Osteocyte (in vitro differentiated cells): ENCODE data around the gene GNG11. TPM values are rescaled to one million over a fixed set of nuclear protein-coding genes. Genes with fewer than 3 reads are reported as not detected.

ENCODE experiments used
- DNase-seq: peaks from one replicate; pipeline ENCODE4 v3.0.0; 2021; ENCODE audit warnings: mixed read lengths; ENCODE audit not compliant: unreplicated experiment; ENCODE audit errors: extremely low spot score
- H3K27ac Mint-ChIP-seq: one replicate; pipeline ENCODE4 v1.8.0; 2021; ENCODE audit warnings: mild to moderate bottlenecking, mixed read lengths; ENCODE audit not compliant: unreplicated experiment
- H3K27me3 Mint-ChIP-seq: one replicate; pipeline ENCODE4 v1.8.0; 2021; ENCODE audit warnings: mixed read lengths; ENCODE audit not compliant: unreplicated experiment
- H3K36me3 Mint-ChIP-seq: one replicate; pipeline ENCODE4 v1.8.0; 2021; ENCODE audit warnings: mixed read lengths; ENCODE audit not compliant: unreplicated experiment
- H3K4me1 Mint-ChIP-seq: one replicate; pipeline ENCODE4 v1.8.0; 2021; ENCODE audit warnings: mixed read lengths; ENCODE audit not compliant: unreplicated experiment
- H3K4me3 Mint-ChIP-seq: one replicate; pipeline ENCODE4 v1.8.0; 2021; ENCODE audit warnings: mild to moderate bottlenecking, moderate library complexity, mixed read lengths; ENCODE audit not compliant: unreplicated experiment
- H3K9me3 Mint-ChIP-seq: one replicate; pipeline ENCODE4 v1.8.0; 2021; ENCODE audit warnings: mixed read lengths; ENCODE audit not compliant: unreplicated experiment
- CTCF ChIP-seq: fragments of 200-600 bp; sonication (generic); IDR thresholded peaks from 2 replicates; pipeline ENCODE4 v1.5.0; 2021; ENCODE audit warnings: antibody characterized with exemption, mild to moderate bottlenecking, moderate library complexity
- long read RNA-seq: library from polyadenylated mRNA; unstranded; transcript quantifications from one replicate; pipeline ENCODE4 v2.0.0, GENCODE V29; 2021
- total RNA-seq: library from RNA; stranded (reverse); gene quantifications from 2 replicates; pipeline ENCODE4 v1.2.1, GENCODE V29; 2021

The GNG11 gene
- total RNA-seq, result 49.6 and 49.7 TPM in 2 replicates
- long read RNA-seq, transcript GNG11-201 (2 exons, 3,055 nt), result major isoform, 236 of 242 reads
- long read RNA-seq, partial matches to known transcripts, result 0 of 242 reads
- long read RNA-seq, other reads (novel, unspliced or antisense), result 6 of 242 reads

- Mint-ChIP-seq H3K4me3 (peak within 1 kb of the TSS; percentile 94), H3K27me3 (no peaks in the 10 kb centered on the region), H3K9me3 (no peaks in the 10 kb centered on the region), H3K36me3 (peaks cover 24% of the 10 kb centered on the region), H3K27ac (peak within 1 kb of the TSS; percentile 97), H3K4me1 (peaks cover 43% of the 10 kb centered on the region)
- TF ChIP-seq CTCF, result no peak
- DNase-seq, result peak; percentile 91
These were observed at the start of gene GNG11 for GRCh38 chr7:93921607-93922566. Gene GNG11 (plus strand): TSS chr7:93921735. CDS start chr7:93922138, 403 bp downstream.

- Mint-ChIP-seq H3K36me3 (peaks cover 6% of the 10 kb centered on the region), H3K4me3 (no peak overlapping the region), H3K27ac (no peak overlapping the region), H3K27me3 (no peaks in the 10 kb centered on the region), H3K9me3 (peaks cover 8% of the 10 kb centered on the region), H3K4me1 (no peaks in the 10 kb centered on the region)
- TF ChIP-seq CTCF, result no peak
- no peak for DNase-seq
These were observed 47.4 kb upstream of the GNG11 start for GRCh38 chr7:93873998-93874574.

- Mint-ChIP-seq H3K4me3 (no peak overlapping the region), H3K27me3 (no peaks in the 10 kb centered on the region), H3K9me3 (peaks cover 18% of the 10 kb centered on the region), H3K36me3 (peaks cover 10% of the 10 kb centered on the region), H3K27ac (no peak overlapping the region), H3K4me1 (peaks cover 7% of the 10 kb centered on the region)
- no peak for DNase-seq
- no peak for TF ChIP-seq CTCF
These were observed 43.8 kb upstream of the GNG11 start for GRCh38 chr7:93877742-93878141.

- DNase-seq, result no peak
- TF ChIP-seq CTCF, result no peak
- H3K4me1 Mint-ChIP-seq, result peaks cover 19% of the 10 kb centered on the region
- peaks cover 10% of the 10 kb centered on the region for H3K36me3 Mint-ChIP-seq
- peaks cover 18% of the 10 kb centered on the region for H3K9me3 Mint-ChIP-seq
- no peak overlapping the region for H3K4me3 Mint-ChIP-seq
- no peak overlapping the region for H3K27ac Mint-ChIP-seq
- H3K27me3 Mint-ChIP-seq, result no peaks in the 10 kb centered on the region
These were observed 42.2 kb upstream of the GNG11 start for GRCh38 chr7:93879356-93879755.

- Mint-ChIP-seq H3K27ac (peak overlapping the region; percentile 5), H3K4me3 (no peak overlapping the region), H3K4me1 (peaks cover 22% of the 10 kb centered on the region), H3K9me3 (peaks cover 14% of the 10 kb centered on the region), H3K27me3 (no peaks in the 10 kb centered on the region), H3K36me3 (peaks cover 11% of the 10 kb centered on the region)
- TF ChIP-seq CTCF, result no peak
- no peak for DNase-seq
These were observed 39.1 kb upstream of the GNG11 start for GRCh38 chr7:93882468-93882867.
